ENCODE data around the gene SLC66A2. TPM values are rescaled to one million over a fixed set of nuclear protein-coding genes. Genes with fewer than 3 reads are reported as not detected.

The SLC66A2 gene
- polyA plus RNA-seq, 2 donors, result 38.8 to 57.7 TPM

DNA sequence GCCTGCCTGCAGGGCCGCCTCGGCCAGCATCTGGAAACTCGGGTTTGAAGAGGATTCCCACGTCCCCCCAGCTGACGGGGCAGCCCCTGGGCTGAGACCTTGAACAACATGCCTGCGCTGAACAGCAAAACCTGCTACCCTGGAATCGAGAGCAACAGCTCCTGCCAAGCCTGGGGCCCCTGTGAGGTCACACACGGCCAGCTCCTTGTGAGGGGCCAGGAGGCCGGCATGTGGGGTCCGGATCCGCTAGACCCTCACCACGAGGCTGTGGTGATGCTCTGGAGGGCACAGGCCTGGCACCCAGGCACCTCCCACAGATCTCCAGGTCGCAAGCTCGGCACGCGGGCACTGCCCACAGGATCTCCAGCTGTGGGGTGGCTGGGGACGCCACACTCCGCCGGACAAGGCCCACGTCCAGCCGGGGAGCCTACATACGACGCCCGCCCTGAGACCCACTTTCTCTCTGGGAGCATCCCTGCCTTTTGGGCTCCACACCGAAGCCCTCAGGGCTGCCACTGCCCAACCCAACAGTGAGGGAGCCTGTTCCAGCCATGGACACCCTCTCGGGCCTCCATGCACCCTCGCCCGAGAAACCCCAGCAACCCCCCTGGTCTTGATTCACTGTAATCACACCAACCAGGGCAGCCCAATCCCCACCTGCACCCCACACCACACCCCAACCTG lies 34.1 kb downstream of the SLC66A2 start:
- Histone ChIP-seq H3K27me3 (ENCODE audit: control insufficient read depth in 1 of 2, insufficient read depth in 2 of 2, low read length in 2 of 2) (no peaks in the 10 kb centered on the region), H3K9me3 (ENCODE audit: control insufficient read depth in 2 of 2, insufficient read depth in 1 of 2, low read depth in 1 of 2, low read length in 1 of 2) (peaks cover 0 to 2% of the 10 kb centered on the region in 2 donors), H3K27ac (ENCODE audit: low read depth in 2 of 2, low read length in 1 of 2) (no peak overlapping the region), H3K36me3 (ENCODE audit: control insufficient read depth in 2 of 2, insufficient read depth in 2 of 2, low read length in 1 of 2) (peaks cover 17 to 47% of the 10 kb centered on the region in 2 donors), H3K4me1 (ENCODE audit: control insufficient read depth in 2 of 2, insufficient read depth in 2 of 2, low read length in 1 of 2) (peaks cover 0 to 2% of the 10 kb centered on the region in 2 donors), H3K4me3 (ENCODE audit: low read depth in 1 of 2, low read length in 2 of 2) (no peak overlapping the region)
- WGBS, 2 donors, result 96 to 97% methylated on average over 27 to 28 of the region's 28 CpGs

DNA sequence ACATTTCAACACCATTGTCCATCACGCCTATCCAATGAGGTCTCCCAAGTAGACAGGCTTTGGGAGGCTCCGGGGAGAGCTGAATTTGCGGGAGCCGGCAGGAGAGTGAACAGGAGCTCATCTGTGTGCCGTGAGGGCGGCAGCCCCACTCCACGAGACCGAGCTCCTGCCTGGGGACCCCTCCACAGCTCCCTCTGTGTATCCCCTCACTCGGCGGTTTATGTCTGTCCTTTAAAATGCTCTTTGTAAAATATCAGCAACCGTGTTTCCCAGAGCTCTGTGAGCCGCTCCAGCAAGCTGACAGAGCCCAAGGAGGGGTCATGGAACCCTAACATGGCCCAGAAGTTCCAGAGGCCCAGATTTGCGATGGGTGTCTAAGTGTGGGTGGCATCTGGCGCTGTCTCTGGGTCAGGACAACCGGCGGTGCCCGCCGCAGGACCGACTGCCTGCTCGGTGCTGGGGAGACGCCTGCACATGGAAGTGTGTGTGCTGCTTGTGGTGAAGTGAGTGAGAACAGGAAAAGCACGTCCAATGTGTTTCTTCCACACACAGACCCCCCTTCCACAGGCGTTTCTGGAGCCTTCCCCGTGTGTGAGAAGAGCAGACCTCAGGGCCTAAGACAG lies 34.8 kb downstream of the SLC66A2 start:
- Histone ChIP-seq H3K9me3 (ENCODE audit: control insufficient read depth in 2 of 2, insufficient read depth in 1 of 2, low read depth in 1 of 2, low read length in 1 of 2) (peaks cover 0 to 2% of the 10 kb centered on the region in 2 donors), H3K4me3 (ENCODE audit: low read depth in 1 of 2, low read length in 2 of 2) (no peak overlapping the region), H3K27ac (ENCODE audit: low read depth in 2 of 2, low read length in 1 of 2) (no peak overlapping the region), H3K36me3 (ENCODE audit: control insufficient read depth in 2 of 2, insufficient read depth in 2 of 2, low read length in 1 of 2) (peaks cover 17 to 43% of the 10 kb centered on the region in 2 donors), H3K4me1 (ENCODE audit: control insufficient read depth in 2 of 2, insufficient read depth in 2 of 2, low read length in 1 of 2) (peaks cover 0 to 3% of the 10 kb centered on the region in 2 donors), H3K27me3 (ENCODE audit: control insufficient read depth in 1 of 2, insufficient read depth in 2 of 2, low read length in 2 of 2) (no peaks in the 10 kb centered on the region)
- 96 to 97% methylated on average over 24 of the region's 24 CpGs for WGBS, 2 donors

DNA sequence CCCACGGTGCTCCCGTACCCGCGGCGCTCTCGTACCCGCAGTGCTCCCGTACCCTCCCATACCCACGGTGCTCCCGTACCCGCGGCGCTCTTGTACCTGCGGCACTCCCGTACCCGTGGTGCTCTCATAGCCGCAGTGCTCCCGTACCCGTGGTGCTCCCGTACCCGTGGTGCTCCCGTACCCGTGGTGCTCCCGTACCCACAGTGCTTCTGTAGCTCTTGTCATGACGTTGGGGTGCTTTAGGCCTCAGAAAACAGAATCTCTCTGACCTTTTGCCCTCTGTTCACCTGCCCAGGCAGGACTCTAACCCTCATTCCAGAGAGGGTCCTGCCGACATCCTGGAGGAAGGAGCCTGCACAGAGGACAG lies 35.3 kb downstream of the SLC66A2 start:
- Histone ChIP-seq H3K27me3 (ENCODE audit: control insufficient read depth in 1 of 2, insufficient read depth in 2 of 2, low read length in 2 of 2) (no peaks in the 10 kb centered on the region), H3K4me3 (ENCODE audit: low read depth in 1 of 2, low read length in 2 of 2) (no peak overlapping the region), H3K36me3 (ENCODE audit: control insufficient read depth in 2 of 2, insufficient read depth in 2 of 2, low read length in 1 of 2) (peaks cover 17 to 47% of the 10 kb centered on the region in 2 donors), H3K27ac (ENCODE audit: low read depth in 2 of 2, low read length in 1 of 2) (no peak overlapping the region), H3K4me1 (ENCODE audit: control insufficient read depth in 2 of 2, insufficient read depth in 2 of 2, low read length in 1 of 2) (peaks cover 0 to 3% of the 10 kb centered on the region in 2 donors), H3K9me3 (ENCODE audit: control insufficient read depth in 2 of 2, insufficient read depth in 1 of 2, low read depth in 1 of 2, low read length in 1 of 2) (peaks cover 0 to 2% of the 10 kb centered on the region in 2 donors)
- 88 to 89% methylated on average over 26 of the region's 26 CpGs for WGBS, 2 donors

DNA sequence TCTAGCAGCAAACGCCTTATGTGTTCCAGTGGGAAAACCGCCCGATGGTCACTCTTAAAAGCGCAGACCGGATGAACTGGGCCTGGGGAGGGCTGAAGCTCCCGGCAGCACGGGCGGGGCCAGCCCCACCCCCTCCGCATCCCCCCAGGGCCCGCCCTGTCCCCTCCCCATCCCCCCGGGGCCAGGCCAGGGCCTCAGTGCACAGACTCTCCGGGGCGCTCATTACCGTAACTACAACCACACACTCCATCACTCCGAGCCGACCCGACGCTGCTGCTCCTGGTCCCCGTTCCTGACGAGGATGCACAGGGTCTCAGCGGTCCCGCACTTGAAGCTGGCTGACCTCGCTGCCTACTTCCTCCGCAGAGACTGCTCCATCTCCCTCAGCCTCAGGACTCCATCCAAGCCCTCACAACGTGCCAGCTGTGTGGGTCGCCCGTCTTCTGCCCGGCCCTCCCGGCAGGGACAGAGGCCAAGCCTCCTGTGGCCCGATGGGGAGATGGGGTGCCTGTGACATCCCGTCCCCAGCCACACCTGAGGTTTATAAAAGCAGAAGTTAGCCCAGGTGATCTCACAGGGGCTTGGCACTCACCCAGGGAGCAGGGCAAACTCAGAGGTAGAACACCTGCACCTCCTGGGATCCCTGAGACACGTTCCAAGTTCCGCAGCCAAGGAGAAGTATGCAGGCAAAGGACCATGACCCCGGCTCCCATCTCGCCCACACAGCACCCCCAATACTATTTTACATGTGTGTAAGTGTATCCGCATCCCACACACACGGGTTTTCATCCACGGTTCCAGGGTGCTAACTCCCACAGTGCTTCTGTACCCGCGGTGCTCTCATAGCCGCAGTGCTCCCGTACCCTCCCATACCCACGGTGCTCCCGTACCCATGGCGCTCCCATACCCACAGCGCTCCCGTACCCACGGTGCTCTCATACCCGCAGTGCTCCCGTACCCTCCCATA lies 36.0 kb downstream of the SLC66A2 start:
- Histone ChIP-seq H3K4me3 (ENCODE audit: low read depth in 1 of 2, low read length in 2 of 2) (no peak overlapping the region), H3K36me3 (ENCODE audit: control insufficient read depth in 2 of 2, insufficient read depth in 2 of 2, low read length in 1 of 2) (peaks cover 17 to 51% of the 10 kb centered on the region in 2 donors), H3K9me3 (ENCODE audit: control insufficient read depth in 2 of 2, insufficient read depth in 1 of 2, low read depth in 1 of 2, low read length in 1 of 2) (peaks cover 0 to 2% of the 10 kb centered on the region in 2 donors), H3K27me3 (ENCODE audit: control insufficient read depth in 1 of 2, insufficient read depth in 2 of 2, low read length in 2 of 2) (no peaks in the 10 kb centered on the region), H3K27ac (ENCODE audit: low read depth in 2 of 2, low read length in 1 of 2) (no peak overlapping the region), H3K4me1 (ENCODE audit: control insufficient read depth in 2 of 2, insufficient read depth in 2 of 2, low read length in 1 of 2) (peaks cover 0 to 3% of the 10 kb centered on the region in 2 donors)
- 95% methylated on average over 43 to 50 of the region's 50 CpGs for WGBS, 2 donors

DNA sequence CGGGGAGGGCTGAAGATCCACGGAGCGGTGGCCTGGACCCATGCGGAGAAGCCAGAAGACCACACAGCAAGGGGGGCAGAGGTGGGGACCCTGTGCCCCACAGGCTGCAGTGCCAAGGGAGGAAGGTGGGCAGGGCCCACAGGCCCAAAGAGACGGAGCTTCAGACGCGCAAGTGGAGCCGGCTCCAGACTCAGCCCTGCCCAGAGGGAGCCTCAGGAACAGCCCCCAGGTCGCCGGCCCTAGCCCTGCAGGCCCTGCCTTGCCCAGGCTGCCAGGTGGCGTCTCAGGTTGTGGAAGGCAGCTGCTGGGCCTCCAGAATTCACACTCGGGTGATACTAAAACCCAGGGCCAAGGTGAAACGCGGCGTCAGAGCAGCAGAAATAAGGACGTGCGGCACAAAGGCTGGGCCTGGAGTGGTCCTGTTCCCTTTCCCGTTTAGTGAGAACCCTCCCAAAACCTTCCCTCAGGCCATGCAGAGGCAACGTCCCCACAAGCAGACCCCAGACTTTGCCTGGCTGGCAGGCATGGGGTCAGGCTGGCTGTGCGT lies 36.8 kb downstream of the SLC66A2 start:
- Histone ChIP-seq H3K9me3 (ENCODE audit: control insufficient read depth in 2 of 2, insufficient read depth in 1 of 2, low read depth in 1 of 2, low read length in 1 of 2) (peaks cover 0 to 5% of the 10 kb centered on the region in 2 donors), H3K36me3 (ENCODE audit: control insufficient read depth in 2 of 2, insufficient read depth in 2 of 2, low read length in 1 of 2) (peaks cover 17 to 51% of the 10 kb centered on the region in 2 donors)
- 86 to 90% methylated on average over 17 to 20 of the region's 20 CpGs for WGBS, 2 donors

GRCh38 chr18:79912994-79913831 lies 38.2 kb downstream of the SLC66A2 start:
- H3K36me3 ChIP-seq (ENCODE audit: control insufficient read depth in 2 of 2, insufficient read depth in 2 of 2, low read length in 1 of 2), result peaks cover 13 to 45% of the 10 kb centered on the region in 2 donors
- H3K4me3 ChIP-seq (ENCODE audit: low read depth in 1 of 2, low read length in 2 of 2), result no peak overlapping the region
- H3K27ac ChIP-seq (ENCODE audit: low read depth in 2 of 2, low read length in 1 of 2), result no peak overlapping the region
- peaks cover 0 to 3% of the 10 kb centered on the region in 2 donors for H3K4me1 ChIP-seq (ENCODE audit: control insufficient read depth in 2 of 2, insufficient read depth in 2 of 2, low read length in 1 of 2)
- no peaks in the 10 kb centered on the region for H3K27me3 ChIP-seq (ENCODE audit: control insufficient read depth in 1 of 2, insufficient read depth in 2 of 2, low read length in 2 of 2)
- peaks cover 0 to 5% of the 10 kb centered on the region in 2 donors for H3K9me3 ChIP-seq (ENCODE audit: control insufficient read depth in 2 of 2, insufficient read depth in 1 of 2, low read depth in 1 of 2, low read length in 1 of 2)
- 89 to 92% methylated on average over 28 of the region's 28 CpGs for WGBS, 2 donors

More for the DNA sequence above, 36.8 kb downstream of the SLC66A2 start:
- Histone ChIP-seq H3K27ac (ENCODE audit: low read depth in 2 of 2, low read length in 1 of 2) (no peak overlapping the region), H3K27me3 (ENCODE audit: control insufficient read depth in 1 of 2, insufficient read depth in 2 of 2, low read length in 2 of 2) (no peaks in the 10 kb centered on the region), H3K4me1 (ENCODE audit: control insufficient read depth in 2 of 2, insufficient read depth in 2 of 2, low read length in 1 of 2) (peaks cover 0 to 3% of the 10 kb centered on the region in 2 donors), H3K4me3 (ENCODE audit: low read depth in 1 of 2, low read length in 2 of 2) (no peak overlapping the region)

GRCh38 chr18:79912409-79912991 lies 39.0 kb downstream of the SLC66A2 start:
- Histone ChIP-seq H3K4me3 (ENCODE audit: low read depth in 1 of 2, low read length in 2 of 2) (no peak overlapping the region), H3K27ac (ENCODE audit: low read depth in 2 of 2, low read length in 1 of 2) (no peak overlapping the region), H3K4me1 (ENCODE audit: control insufficient read depth in 2 of 2, insufficient read depth in 2 of 2, low read length in 1 of 2) (peaks cover 0 to 3% of the 10 kb centered on the region in 2 donors), H3K9me3 (ENCODE audit: control insufficient read depth in 2 of 2, insufficient read depth in 1 of 2, low read depth in 1 of 2, low read length in 1 of 2) (peaks cover 0 to 5% of the 10 kb centered on the region in 2 donors), H3K36me3 (ENCODE audit: control insufficient read depth in 2 of 2, insufficient read depth in 2 of 2, low read length in 1 of 2) (peaks cover 13 to 39% of the 10 kb centered on the region in 2 donors), H3K27me3 (ENCODE audit: control insufficient read depth in 1 of 2, insufficient read depth in 2 of 2, low read length in 2 of 2) (no peaks in the 10 kb centered on the region)
- WGBS, 2 donors, result 81 to 84% methylated on average over 18 to 20 of the region's 20 CpGs

DNA sequence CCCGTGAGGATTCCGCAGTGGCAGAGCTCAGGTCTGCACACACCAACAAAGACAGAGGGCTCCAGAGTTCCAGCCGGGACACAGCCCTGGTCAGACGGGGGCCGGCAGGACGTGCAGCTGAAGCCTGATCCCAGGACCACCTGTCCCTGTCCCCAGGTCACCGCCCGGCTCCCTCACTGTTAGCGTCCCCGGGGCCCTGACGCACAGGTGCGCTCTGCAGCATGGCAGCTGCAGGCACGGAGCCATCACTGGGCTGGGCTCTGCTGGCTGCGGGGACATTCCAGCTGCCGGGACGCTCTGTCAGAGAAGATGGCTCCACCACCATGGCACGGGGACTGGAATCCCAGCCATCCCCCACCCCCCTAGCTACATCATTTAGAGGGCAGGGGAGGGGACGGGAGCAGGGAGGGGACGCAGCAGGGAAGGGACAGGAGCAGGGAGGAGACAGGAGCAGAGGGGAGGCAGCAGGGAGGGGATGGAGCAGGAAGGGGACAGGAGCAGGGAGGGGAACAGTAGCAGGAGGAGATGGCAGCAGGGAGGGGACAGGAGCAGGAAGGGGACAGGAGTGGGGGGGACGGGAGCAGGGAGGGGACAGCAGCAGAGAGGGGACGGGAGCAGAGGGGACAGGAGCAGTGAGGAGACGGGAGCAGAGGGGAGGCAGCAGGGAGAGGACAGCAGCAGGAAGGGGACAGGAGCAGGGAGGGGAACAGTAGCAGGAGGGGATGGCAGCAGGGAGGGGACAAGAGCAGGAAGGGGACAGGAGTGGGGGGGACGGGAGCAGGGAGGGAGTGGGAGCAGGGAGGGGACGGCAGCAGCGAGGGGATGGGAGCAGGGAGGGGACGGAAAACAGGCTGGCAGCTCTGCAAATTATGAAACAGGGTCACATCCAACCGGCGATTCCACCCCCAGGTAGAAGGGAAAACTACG lies 39.8 kb downstream of the SLC66A2 start:
- Histone ChIP-seq H3K9me3 (ENCODE audit: control insufficient read depth in 2 of 2, insufficient read depth in 1 of 2, low read depth in 1 of 2, low read length in 1 of 2) (peaks cover 0 to 5% of the 10 kb centered on the region in 2 donors), H3K27ac (ENCODE audit: low read depth in 2 of 2, low read length in 1 of 2) (no peak overlapping the region), H3K36me3 (ENCODE audit: control insufficient read depth in 2 of 2, insufficient read depth in 2 of 2, low read length in 1 of 2) (peaks cover 8 to 31% of the 10 kb centered on the region in 2 donors), H3K4me3 (ENCODE audit: low read depth in 1 of 2, low read length in 2 of 2) (no peak overlapping the region), H3K4me1 (ENCODE audit: control insufficient read depth in 2 of 2, insufficient read depth in 2 of 2, low read length in 1 of 2) (peaks cover 0 to 3% of the 10 kb centered on the region in 2 donors), H3K27me3 (ENCODE audit: control insufficient read depth in 1 of 2, insufficient read depth in 2 of 2, low read length in 2 of 2) (no peaks in the 10 kb centered on the region)
- 86 to 90% methylated on average over 29 of the region's 29 CpGs for WGBS, 2 donors
